Endothelial cell of umbilical vein (primary cell): ENCODE data around the gene ZNF804B. TPM values are rescaled to one million over a fixed set of nuclear protein-coding genes. Genes with fewer than 3 reads are reported as not detected.
"Not testable (repeated sequence)": the region's sequence is repeated elsewhere in the genome, so short reads cannot be mapped to it uniquely, and the experiment has no call there.

Experiments
- BruUV-seq: library from RNA; stranded (reverse); fragments of 400-500 nt; replicated peaks from 2 replicates; lab custom pipeline; 2021; lab: Mats Ljungman, UMichigan
- CTCF ChIA-PET: fragments of 300-600, 350-600 bp; sonication (Branson Sonifier 250); formaldehyde crosslinking; loops from one replicate; lab custom pipeline; 2021; ENCODE audit warnings: antibody characterized with exemption, inconsistent platforms; lab: Charles Lee
- POLR2A ChIA-PET: fragments of 300-600, 350-600 bp; sonication (Branson Sonifier 250); formaldehyde crosslinking; loops from one replicate; lab custom pipeline; 2021; ENCODE audit warnings: antibody characterized with exemption, inconsistent platforms; lab: Charles Lee
- DNase-seq: peaks from one replicate; pipeline ENCODE4 v3.0.0-alpha.2; 2011; ENCODE audit warnings: low read depth, low spot score
- FAIRE-seq: peaks from 2 replicates; lab custom pipeline; 2011; peaks lifted over from hg19 to GRCh38; lab: Jason Lieb, UNC
- H2AFZ ChIP-seq: 2 replicates; pipeline ENCODE4 v1.6.0; 2012; ENCODE audit warnings: low read depth, low read length, control low read depth, inconsistent platforms
- H3K27ac ChIP-seq: 2 replicates; pipeline ENCODE4 v1.5.1; 2011; ENCODE audit warnings: low read depth, mild to moderate bottlenecking, control low read depth, low read length, moderate library complexity; ENCODE audit not compliant: insufficient read depth
- H3K27me3 ChIP-seq, 2 experiments: 2 replicates each; pipeline versions ENCODE4 v1.6.0 to v1.6.1; 2011; ENCODE audit warnings: low read length in 2 of 2, mixed read lengths in 1 of 2; ENCODE audit not compliant: control insufficient read depth in 2 of 2, insufficient read depth in 2 of 2
- H3K36me3 ChIP-seq, 2 experiments: 2 replicates in 1 of 2; 3 replicates in 1 of 2; pipeline ENCODE4 v1.5.1; 2011; ENCODE audit warnings: low read length in 2 of 2, mild to moderate bottlenecking in 1 of 2, moderate library complexity in 1 of 2; ENCODE audit not compliant: control insufficient read depth in 2 of 2, insufficient read depth in 2 of 2; ENCODE audit errors: extremely low read depth in 1 of 2
- H3K4me1 ChIP-seq: 3 replicates; pipeline ENCODE4 v1.5.1; 2011; ENCODE audit warnings: mild to moderate bottlenecking, low read length; ENCODE audit not compliant: control insufficient read depth, insufficient read depth; ENCODE audit errors: extremely low read depth
- H3K4me2 ChIP-seq: 2 replicates; pipeline ENCODE4 v1.6.1; 2011; ENCODE audit warnings: low read length, control low read depth, mixed read lengths; ENCODE audit not compliant: insufficient read depth
- H3K4me3 ChIP-seq, 3 experiments: fragments of 200-600 bp in 1 of 3; sonication (generic), shearing (Covaris generic) in 1 of 3; replicated peaks in 1 of 3; 2 replicates each; pipeline ENCODE4 v1.5.1; 2011 to 2016; ENCODE audit warnings: control low read depth in 3 of 3, low read length in 3 of 3, mild to moderate bottlenecking in 2 of 3, inconsistent platforms in 1 of 3, low read depth in 1 of 3, moderate library complexity in 1 of 3; ENCODE audit not compliant: insufficient read depth in 1 of 3
- H3K79me2 ChIP-seq: 2 replicates; pipeline ENCODE4 v1.6.0; 2012; ENCODE audit warnings: low read length, inconsistent platforms; ENCODE audit not compliant: control insufficient read depth, insufficient read depth
- H3K9ac ChIP-seq: replicated peaks from 2 replicates; pipeline ENCODE3; 2011; ENCODE audit warnings: low read length, control low read depth; ENCODE audit not compliant: insufficient read depth; ENCODE audit errors: extremely low read depth
- H3K9me1 ChIP-seq: replicated peaks from 3 replicates; pipeline ENCODE4 v1.6.0; 2011; ENCODE audit warnings: mild to moderate bottlenecking, low read length; ENCODE audit not compliant: control insufficient read depth, insufficient read depth; ENCODE audit errors: extremely low read depth
- H3K9me3 ChIP-seq: replicated peaks from 2 replicates; pipeline ENCODE4 v1.5.1; 2012; ENCODE audit warnings: low read length, inconsistent platforms; ENCODE audit not compliant: control insufficient read depth, insufficient read depth
- H4K20me1 ChIP-seq: replicated peaks from 2 replicates; pipeline ENCODE3; 2011; ENCODE audit warnings: mild to moderate bottlenecking, low read length; ENCODE audit not compliant: control insufficient read depth, insufficient read depth; ENCODE audit errors: extremely low read depth
- EZH2 ChIP-seq: IDR thresholded peaks from 2 replicates; pipeline ENCODE4 v1.6.1; 2012; ENCODE audit warnings: borderline replicate concordance, low read depth, mild to moderate bottlenecking, moderate library complexity, low read length, inconsistent platforms; ENCODE audit not compliant: severe bottlenecking
- FOS ChIP-seq: IDR thresholded peaks from 2 replicates; pipeline ENCODE4 v1.6.1; 2011; ENCODE audit warnings: mild to moderate bottlenecking, low read length, moderate library complexity, borderline replicate concordance; ENCODE audit not compliant: insufficient read depth
- GATA2 ChIP-seq: IDR thresholded peaks from 2 replicates; pipeline ENCODE4 v1.7.0; 2011; ENCODE audit warnings: low read depth, mild to moderate bottlenecking, moderate library complexity, mixed read lengths, low read length; ENCODE audit not compliant: insufficient read length, insufficient read depth
- JUN ChIP-seq: IDR thresholded peaks from 2 replicates; pipeline ENCODE4 v1.6.1; 2011; ENCODE audit warnings: borderline replicate concordance, low read depth; ENCODE audit not compliant: insufficient read length, insufficient read depth
- MYC ChIP-seq: IDR thresholded peaks from one replicate; pipeline ENCODE4 v1.6.1; 2011; ENCODE audit warnings: mild to moderate bottlenecking, low read depth, low read length
- POLR2A ChIP-seq: IDR thresholded peaks from 2 replicates; pipeline ENCODE4 v1.6.1; 2012; ENCODE audit warnings: low read depth, mild to moderate bottlenecking, control low read depth, low read length
- POLR2AphosphoS5 ChIP-seq: IDR thresholded peaks from 2 replicates; pipeline ENCODE4 v1.6.1; 2012; ENCODE audit warnings: low read depth, mild to moderate bottlenecking, control low read depth, low read length, moderate library complexity; ENCODE audit not compliant: insufficient read depth
- dilution Hi-C: fragments of 300-500 bp; cut with MboI; formaldehyde crosslinking; loops from one replicate; pipeline ENCODE4 v1.15.0; 2019; ENCODE audit warnings: low sequenced_read_pairs; ENCODE audit not compliant: extremely low pct_ligation_motif_present
- intact Hi-C: fragments of 100-400 bp; cut with micrococcal nuclease; formaldehyde crosslinking; loops from one replicate; pipeline ENCODE4 v1.10.0; 2022
- polyA plus RNA-seq, 4 experiments: library from polyadenylated mRNA; depleted of rRNA in 3 of 4; stranded (reverse) in 3 of 4; unstranded in 1 of 4; fragments of >200 nt; gene quantifications; 2 replicates each; pipeline versions ENCODE4 v1.2.1 to v1.2.3, GENCODE V29; 2011 to 2012; ENCODE audit warnings: missing spikeins in 1 of 4
- total RNA-seq: library from RNA; stranded (reverse); gene quantifications from 2 replicates; pipeline ENCODE4 v1.2.3, GENCODE V29; 2021
- TF ChIP-seq, protein P1 (sequence below), 2 donors: IDR thresholded peaks; 1 replicate in 1 of 2; 2 replicates in 1 of 2; pipeline ENCODE4 v1.5.1; 2011; ENCODE audit warnings: low read length in 2 of 2, mild to moderate bottlenecking in 2 of 2, moderate library complexity in 2 of 2, control low read depth in 1 of 2, inconsistent platforms in 1 of 2, low read depth in 1 of 2; ENCODE audit not compliant: insufficient read depth in 1 of 2; ENCODE audit errors: extremely low read depth in 1 of 2
- TF ChIP-seq, protein P2 (sequence below): IDR thresholded peaks from 2 replicates; pipeline ENCODE4 v1.6.1; 2011; ENCODE audit not compliant: insufficient read depth, insufficient read length

ZNF804B gene
- total and polyA plus RNA-seq, 2 donors (not counting 3 experiments of a cell fraction or from before 2014, with no cell fraction given), result not detected

DNA sequence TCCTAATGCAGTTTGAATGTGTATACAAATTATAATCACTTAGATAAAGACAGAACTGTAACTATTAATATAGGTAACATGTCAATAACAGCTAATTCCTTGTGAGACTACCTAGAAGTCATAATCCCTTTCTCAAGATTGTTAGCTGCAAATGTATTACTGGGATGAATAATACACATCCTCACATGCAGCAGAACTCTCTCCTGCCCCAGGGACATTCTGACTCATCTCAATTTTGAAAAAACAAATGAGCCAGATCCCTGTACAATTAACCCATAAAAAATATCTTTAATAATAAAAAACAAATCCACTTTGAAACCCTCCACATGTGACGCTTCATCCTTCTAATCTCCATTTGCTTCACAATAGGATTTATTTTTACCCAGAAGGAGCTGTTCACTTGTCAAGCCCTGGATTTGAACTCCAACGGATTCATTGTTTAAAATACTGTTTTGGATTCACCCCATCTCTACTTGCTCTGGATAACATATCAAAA is 464.4 kb downstream of the ZNF804B start:
- Histone ChIP-seq H3K79me2 (no peaks in the 10 kb centered on the region), H3K27me3 (no peaks in the 10 kb centered on the region), H3K4me1 (no peaks in the 10 kb centered on the region), H3K27ac (no peak overlapping the region), H3K4me3 (no peak overlapping the region), H3K9me3 (no peaks in the 10 kb centered on the region), H3K4me2 (no peak overlapping the region), H3K9ac (no peak overlapping the region), H3K36me3 (no peaks in the 10 kb centered on the region), H3K9me1 (no peaks in the 10 kb centered on the region), H4K20me1 (no peaks in the 10 kb centered on the region), H2AFZ (no peak overlapping the region)
- FAIRE-seq (no peak), DNase-seq (no peak)
- dilution Hi-C loops (no loop called here), intact Hi-C loops (no loop called here)
- TF ChIP-seq MYC, result no peak
- TF ChIP-seq, protein P1, sequence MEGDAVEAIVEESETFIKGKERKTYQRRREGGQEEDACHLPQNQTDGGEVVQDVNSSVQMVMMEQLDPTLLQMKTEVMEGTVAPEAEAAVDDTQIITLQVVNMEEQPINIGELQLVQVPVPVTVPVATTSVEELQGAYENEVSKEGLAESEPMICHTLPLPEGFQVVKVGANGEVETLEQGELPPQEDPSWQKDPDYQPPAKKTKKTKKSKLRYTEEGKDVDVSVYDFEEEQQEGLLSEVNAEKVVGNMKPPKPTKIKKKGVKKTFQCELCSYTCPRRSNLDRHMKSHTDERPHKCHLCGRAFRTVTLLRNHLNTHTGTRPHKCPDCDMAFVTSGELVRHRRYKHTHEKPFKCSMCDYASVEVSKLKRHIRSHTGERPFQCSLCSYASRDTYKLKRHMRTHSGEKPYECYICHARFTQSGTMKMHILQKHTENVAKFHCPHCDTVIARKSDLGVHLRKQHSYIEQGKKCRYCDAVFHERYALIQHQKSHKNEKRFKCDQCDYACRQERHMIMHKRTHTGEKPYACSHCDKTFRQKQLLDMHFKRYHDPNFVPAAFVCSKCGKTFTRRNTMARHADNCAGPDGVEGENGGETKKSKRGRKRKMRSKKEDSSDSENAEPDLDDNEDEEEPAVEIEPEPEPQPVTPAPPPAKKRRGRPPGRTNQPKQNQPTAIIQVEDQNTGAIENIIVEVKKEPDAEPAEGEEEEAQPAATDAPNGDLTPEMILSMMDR (IDR thresholded peaks at IDR 0.05; ENCODE audit: extremely low read depth in 1 of 2, insufficient read depth in 1 of 2, low read depth in 1 of 2, low read length in 2 of 2), result no peak
- no peak for TF ChIP-seq FOS
- no peak for TF ChIP-seq POLR2AphosphoS5
- no peak for TF ChIP-seq POLR2A
- TF ChIP-seq JUN, result no peak
- TF ChIP-seq, protein P2, sequence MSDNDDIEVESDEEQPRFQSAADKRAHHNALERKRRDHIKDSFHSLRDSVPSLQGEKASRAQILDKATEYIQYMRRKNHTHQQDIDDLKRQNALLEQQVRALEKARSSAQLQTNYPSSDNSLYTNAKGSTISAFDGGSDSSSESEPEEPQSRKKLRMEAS, result no peak
- no peak for TF ChIP-seq GATA2
- no peak for TF ChIP-seq EZH2
- ChIA-PET POLR2A (no interaction called here), CTCF (interaction anchor here (1.2 kb wide), 1 partner anchor 11 kb away, joined by 4 read pairs; no protein-coding TSS in a partner anchor)
- no TSS peak for BruUV-seq

DNA sequence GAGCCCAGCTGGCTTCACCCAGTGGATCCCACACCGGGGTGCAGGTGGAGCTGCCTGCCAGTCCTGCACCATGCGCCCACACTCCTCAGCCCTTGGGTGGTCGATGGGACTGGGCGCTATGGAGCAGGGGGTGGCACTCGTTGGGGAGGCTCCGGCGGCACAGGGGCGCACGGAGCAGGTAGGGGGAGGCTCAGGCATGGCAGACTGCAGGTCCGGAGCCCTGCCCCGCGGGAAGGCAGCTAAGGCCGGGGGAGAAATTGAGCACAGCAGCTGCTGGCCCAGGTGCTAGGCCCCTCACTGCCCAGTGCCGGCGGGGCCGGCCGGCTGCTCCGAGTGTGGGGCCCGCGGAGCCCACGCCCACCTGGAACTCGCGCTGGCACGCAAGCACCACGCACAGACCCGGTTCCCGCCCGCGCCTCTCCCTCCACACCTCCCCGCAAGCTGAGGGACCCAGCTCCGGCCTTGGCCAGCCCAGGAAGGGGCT is 469.2 kb downstream of the ZNF804B start:
- H3K79me2 ChIP-seq, DNase-seq, H3K36me3 ChIP-seq, H3K27me3 ChIP-seq, H3K9ac ChIP-seq, BruUV-seq, CTCF ChIA-PET, POLR2A ChIA-PET, H3K9me1 ChIP-seq, H3K4me3 ChIP-seq, intact Hi-C loops, H3K9me3 ChIP-seq, H3K27ac ChIP-seq, H3K4me1 ChIP-seq, FAIRE-seq, H4K20me1 ChIP-seq, dilution Hi-C loops, H3K4me2 ChIP-seq, H2AFZ ChIP-seq: not testable (repeated sequence)
